Measurements from ENCODE around the gene PGK2. TPM values are rescaled to one million over a fixed set of nuclear protein-coding genes. Genes with fewer than 3 reads are reported as not detected.
"Not testable (repeated sequence)": the region's sequence is repeated elsewhere in the genome, so short reads cannot be mapped to it uniquely, and the experiment has no call there.

The PGK2 gene
- not detected for total RNA-seq

DNA sequence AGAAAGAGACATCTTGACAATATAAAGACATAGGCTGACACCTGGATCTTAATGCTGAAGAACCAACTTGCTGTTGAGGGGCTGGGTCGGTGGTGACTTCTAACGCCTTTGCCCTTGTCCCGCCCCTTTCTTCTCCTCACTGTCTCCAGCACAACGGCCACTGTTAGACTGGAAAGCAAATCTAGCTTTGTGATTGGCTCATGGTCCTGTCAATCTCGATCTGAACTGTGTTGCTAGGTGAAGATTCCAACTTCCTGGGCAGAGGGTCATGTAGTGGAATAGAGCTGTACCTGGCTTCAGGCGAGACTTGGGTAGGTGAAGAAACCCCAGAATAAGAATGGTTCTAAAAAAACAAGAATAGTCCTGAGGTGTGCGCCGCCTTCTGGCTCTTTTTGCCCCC lies at the start of gene PGK2:
TSS of gene PGK2 (minus strand) at position 110 of the 400 bp plus-strand sequence. CDS start at position 12, 98 bp downstream.
- Mint-ChIP-seq H3K9me3 (peaks cover 3% of the 10 kb centered on the region), H3K36me3 (no peaks in the 10 kb centered on the region), H3K27me3 (no peaks in the 10 kb centered on the region), H3K4me1 (no peaks in the 10 kb centered on the region), H3K4me3 (no peak within 1 kb of the TSS), H3K27ac (no peak within 1 kb of the TSS)
- POLR2A ChIA-PET = no interaction called here
- no peak for ATAC-seq (ENCODE audit: low read depth)
- DNase-seq = no peak

DNA sequence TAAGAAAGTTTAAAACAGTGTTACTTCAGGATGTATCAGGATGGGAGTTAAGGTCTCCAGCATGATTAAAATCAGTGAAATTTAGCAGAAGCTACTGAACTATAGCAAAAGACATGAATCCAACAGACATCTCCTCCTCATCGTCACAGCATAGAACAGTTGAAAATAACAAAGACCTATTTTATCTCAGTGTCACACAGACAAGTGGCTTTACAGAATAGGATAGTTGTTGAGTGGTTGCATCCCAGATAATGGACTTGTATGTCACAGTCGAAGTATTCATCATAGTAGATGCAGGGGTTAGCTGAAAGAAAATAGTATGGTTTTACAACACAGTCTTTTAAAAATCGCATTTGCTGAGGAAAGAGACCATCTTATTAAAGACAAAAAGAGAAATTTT lies 48.1 kb upstream of the PGK2 start:
- POLR2A ChIA-PET = no interaction called here
- DNase-seq (no peak), ATAC-seq (ENCODE audit: low read depth) (no peak)
- Mint-ChIP-seq H3K27me3 (no peaks in the 10 kb centered on the region), H3K36me3 (no peaks in the 10 kb centered on the region), H3K4me3 (no peak overlapping the region), H3K4me1 (no peaks in the 10 kb centered on the region), H3K27ac (no peak overlapping the region), H3K9me3 (no peaks in the 10 kb centered on the region)

DNA sequence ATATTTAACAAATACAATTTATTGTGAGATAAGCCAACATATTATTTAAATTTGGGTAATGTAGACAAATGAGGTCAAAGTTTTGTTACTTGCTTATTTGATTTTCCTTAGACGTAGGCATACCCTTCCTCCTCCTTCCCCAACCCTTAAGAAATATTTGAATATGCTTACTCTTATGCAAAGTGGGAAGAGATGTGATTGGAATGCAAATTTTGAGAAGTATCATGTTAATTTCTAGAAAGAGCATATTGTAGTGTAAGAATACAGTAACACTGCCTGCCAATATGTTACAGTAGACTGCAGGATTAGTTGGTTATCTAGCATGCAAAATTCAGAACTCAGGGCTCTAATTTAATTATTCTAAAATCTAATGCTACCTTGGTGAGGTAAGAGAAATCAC lies 46.3 kb upstream of the PGK2 start:
- Mint-ChIP-seq H3K27me3 (no peaks in the 10 kb centered on the region), H3K36me3 (no peaks in the 10 kb centered on the region), H3K9me3 (no peaks in the 10 kb centered on the region), H3K4me1 (no peaks in the 10 kb centered on the region), H3K4me3 (no peak overlapping the region), H3K27ac (no peak overlapping the region)
- ATAC-seq (ENCODE audit: low read depth) = no peak
- DNase-seq = no peak
- POLR2A ChIA-PET = no interaction called here

DNA sequence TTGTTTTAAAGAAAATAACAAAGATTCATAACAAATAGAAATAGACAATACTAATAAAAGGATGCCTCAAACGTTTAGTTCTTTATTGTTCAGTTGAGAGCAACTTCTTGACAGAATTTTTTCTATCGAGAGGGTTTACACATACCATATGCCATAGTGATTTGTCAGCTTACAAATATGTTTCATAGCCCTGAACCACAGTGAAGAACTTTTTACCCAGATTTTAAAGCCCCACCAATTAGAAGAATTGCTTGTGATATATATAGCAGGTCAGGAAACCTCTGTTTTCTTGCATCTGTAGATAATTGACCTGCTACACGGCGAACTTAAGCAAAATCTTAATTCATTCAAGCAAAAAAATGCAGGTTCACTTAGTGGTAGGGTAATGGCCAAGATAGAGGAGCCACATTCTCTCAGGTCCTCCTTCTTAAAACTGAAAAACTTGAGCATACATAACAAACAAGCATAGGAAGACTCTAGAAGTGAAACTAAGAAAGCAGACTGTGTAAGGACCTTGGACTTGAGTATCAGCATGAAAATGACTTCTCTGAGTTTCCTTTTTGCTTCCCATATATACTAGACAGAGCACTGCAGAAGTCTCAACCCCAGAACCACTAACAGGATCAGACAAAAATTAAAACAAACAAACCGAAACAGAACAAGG lies 39.8 kb upstream of the PGK2 start:
- Mint-ChIP-seq H3K4me3 (no peak overlapping the region), H3K27ac (no peak overlapping the region)

DNA sequence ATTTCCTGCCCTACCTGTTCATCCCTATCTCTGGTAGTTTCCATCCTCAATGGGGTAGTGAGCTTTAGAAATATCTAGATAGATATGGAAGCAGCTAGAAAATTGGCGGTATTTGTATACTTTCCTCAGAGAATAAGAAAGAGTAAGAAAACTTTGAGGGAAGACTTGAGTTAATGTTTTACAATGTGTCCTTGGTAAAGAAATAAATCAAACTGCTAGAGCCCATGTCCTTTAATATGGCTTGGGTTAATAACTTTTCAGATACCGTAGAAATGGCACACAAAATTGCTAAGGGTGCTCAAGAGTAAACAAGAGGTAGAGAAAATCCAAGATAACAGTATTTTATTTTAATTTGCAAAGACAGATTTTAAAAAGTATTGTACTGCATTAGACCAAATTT lies 28.1 kb upstream of the PGK2 start:
- Mint-ChIP-seq H3K4me3 (no peak overlapping the region), H3K27me3 (no peaks in the 10 kb centered on the region), H3K4me1 (no peaks in the 10 kb centered on the region), H3K27ac (no peak overlapping the region), H3K9me3 (no peaks in the 10 kb centered on the region), H3K36me3 (no peaks in the 10 kb centered on the region)
- ATAC-seq (ENCODE audit: low read depth) (no peak), DNase-seq (no peak)
- POLR2A ChIA-PET = no interaction called here

More for the DNA sequence above, 39.8 kb upstream of the PGK2 start:
- no peak for ATAC-seq (ENCODE audit: low read depth)
- DNase-seq = no peak
- POLR2A ChIA-PET = no interaction called here
- no peaks in the 10 kb centered on the region for H3K9me3 Mint-ChIP-seq
- no peaks in the 10 kb centered on the region for H3K27me3 Mint-ChIP-seq
- no peaks in the 10 kb centered on the region for H3K4me1 Mint-ChIP-seq
- H3K36me3 Mint-ChIP-seq = no peaks in the 10 kb centered on the region

DNA sequence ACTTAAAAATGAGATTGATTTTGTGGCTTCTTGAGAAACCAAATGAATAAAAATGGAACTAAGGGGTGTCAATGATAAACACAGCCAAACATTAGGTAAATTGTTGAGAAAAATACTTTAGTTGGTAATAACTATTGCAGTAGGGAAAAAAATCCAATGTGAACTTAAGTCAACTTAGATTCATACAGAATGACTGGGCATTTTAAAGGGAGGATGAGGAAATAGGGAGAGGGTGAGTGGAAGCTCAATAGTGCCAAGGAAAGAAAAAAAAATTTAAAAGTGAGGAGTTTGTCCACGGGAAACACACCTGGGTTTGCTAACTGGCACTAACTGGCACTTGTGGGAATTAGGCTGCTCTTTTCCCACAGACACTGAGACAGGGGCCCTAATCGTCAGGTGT lies 26.2 kb upstream of the PGK2 start:
- no peaks in the 10 kb centered on the region for H3K4me1 Mint-ChIP-seq
- no peaks in the 10 kb centered on the region for H3K9me3 Mint-ChIP-seq
- ATAC-seq (ENCODE audit: low read depth) = no peak
- H3K36me3 Mint-ChIP-seq = no peaks in the 10 kb centered on the region
- H3K27me3 Mint-ChIP-seq = no peaks in the 10 kb centered on the region
- DNase-seq = no peak
- no peak overlapping the region for H3K4me3 Mint-ChIP-seq
- H3K27ac Mint-ChIP-seq = no peak overlapping the region
- POLR2A ChIA-PET = no interaction called here

DNA sequence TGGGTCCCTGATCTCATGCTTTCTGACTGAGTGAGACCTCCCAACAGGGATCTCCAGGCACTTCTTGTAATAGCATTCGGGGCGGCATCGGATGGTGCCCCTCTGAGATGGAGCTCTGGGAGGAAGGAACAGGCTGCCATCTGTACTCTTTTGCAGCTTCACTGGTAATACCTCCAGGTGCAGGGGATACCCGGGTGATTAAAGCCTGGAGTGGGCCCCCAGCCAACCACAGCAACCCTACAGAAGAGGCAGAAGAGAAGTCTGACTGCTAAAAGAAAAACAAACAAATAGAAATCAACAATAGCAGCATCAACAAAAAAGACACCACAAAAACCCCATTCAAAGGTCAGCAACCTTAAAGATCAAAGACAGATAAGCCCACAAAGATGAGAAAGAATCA lies 19.1 kb upstream of the PGK2 start:
- Mint-ChIP-seq H3K36me3 (no peaks in the 10 kb centered on the region), H3K27ac (no peak overlapping the region), H3K9me3 (peaks cover 2% of the 10 kb centered on the region), H3K4me3 (no peak overlapping the region), H3K4me1 (no peaks in the 10 kb centered on the region), H3K27me3 (no peaks in the 10 kb centered on the region)
- POLR2A ChIA-PET = no interaction called here
- ATAC-seq (ENCODE audit: low read depth) = no peak
- DNase-seq = no peak

DNA sequence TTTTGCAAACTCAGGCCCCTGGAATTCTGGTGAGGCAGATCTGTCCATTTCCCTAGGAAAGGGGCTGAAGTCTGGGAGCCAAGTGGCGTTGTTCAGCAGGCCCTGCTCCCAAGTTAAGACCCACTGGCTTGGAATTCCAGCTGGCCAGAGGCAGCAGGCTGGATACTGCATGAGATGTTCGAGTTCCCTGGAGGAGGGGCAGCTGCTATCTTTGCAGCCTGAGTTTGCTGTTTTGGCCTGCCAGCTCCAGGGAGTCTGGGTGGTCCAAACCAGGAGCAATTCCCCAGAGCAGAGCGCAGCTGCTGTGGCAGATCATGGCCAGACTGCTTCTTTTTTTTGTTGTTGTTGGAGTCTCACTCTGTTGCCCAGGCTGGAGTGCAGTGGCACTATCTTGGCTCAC lies 18.2 kb upstream of the PGK2 start:
- Mint-ChIP-seq H3K27me3 (no peaks in the 10 kb centered on the region), H3K4me3 (no peak overlapping the region), H3K36me3 (no peaks in the 10 kb centered on the region), H3K9me3 (peaks cover 2% of the 10 kb centered on the region), H3K27ac (no peak overlapping the region), H3K4me1 (no peaks in the 10 kb centered on the region)
- no peak for DNase-seq
- POLR2A ChIA-PET = no interaction called here
- ATAC-seq (ENCODE audit: low read depth) = no peak

DNA sequence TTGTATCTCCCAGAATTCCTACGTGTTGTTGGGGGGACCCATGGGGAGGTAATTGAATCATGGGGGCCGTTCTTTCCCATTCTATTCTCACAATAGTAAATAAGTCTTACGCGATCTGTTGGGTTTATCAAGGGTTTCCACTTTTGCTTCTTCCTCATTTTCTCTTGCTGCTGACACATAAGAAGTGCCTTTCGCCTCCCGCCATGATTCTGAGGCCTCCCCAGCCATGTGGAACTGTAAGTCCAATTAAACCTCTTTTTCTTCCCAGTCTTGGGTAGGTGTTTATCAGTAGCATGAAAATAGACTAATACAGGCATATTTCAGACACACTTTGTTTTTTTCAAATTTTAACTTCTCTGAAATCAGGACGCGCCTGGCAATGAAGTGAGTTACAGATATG lies 14.4 kb upstream of the PGK2 start:
- H3K9me3 Mint-ChIP-seq = peaks cover 2% of the 10 kb centered on the region
- H3K27ac Mint-ChIP-seq = no peak overlapping the region
- H3K36me3 Mint-ChIP-seq = no peaks in the 10 kb centered on the region
- H3K27me3 Mint-ChIP-seq = no peaks in the 10 kb centered on the region
- ATAC-seq (ENCODE audit: low read depth) (no peak), DNase-seq (no peak)
- no peak overlapping the region for H3K4me3 Mint-ChIP-seq
- H3K4me1 Mint-ChIP-seq = no peaks in the 10 kb centered on the region
- POLR2A ChIA-PET = no interaction called here

DNA sequence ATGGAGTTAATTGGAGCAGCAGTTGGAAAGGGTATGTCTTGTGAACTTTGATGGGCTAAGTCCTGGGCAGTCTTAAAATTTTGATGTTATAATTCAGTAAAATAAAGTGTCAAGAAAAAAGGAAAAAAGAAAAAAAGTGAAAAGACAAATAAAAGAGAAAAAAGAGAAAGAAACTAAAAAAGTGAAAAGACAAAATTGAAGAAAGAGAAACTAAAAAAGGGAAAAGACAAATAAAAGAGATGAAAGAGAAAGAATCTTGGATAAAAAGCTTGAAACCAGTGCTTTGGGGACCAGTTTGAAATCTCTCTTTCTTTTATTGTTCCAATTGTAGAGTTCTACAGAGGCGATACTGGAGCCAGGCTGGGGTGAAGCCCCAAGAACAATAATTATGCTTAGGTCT lies 12.0 kb upstream of the PGK2 start:
- Mint-ChIP-seq H3K4me1 (no peaks in the 10 kb centered on the region), H3K36me3 (no peaks in the 10 kb centered on the region), H3K27me3 (no peaks in the 10 kb centered on the region), H3K4me3 (no peak overlapping the region), H3K27ac (no peak overlapping the region), H3K9me3 (peaks cover 3% of the 10 kb centered on the region)
- POLR2A ChIA-PET = no interaction called here
- ATAC-seq (ENCODE audit: low read depth) (no peak), DNase-seq (no peak)

DNA sequence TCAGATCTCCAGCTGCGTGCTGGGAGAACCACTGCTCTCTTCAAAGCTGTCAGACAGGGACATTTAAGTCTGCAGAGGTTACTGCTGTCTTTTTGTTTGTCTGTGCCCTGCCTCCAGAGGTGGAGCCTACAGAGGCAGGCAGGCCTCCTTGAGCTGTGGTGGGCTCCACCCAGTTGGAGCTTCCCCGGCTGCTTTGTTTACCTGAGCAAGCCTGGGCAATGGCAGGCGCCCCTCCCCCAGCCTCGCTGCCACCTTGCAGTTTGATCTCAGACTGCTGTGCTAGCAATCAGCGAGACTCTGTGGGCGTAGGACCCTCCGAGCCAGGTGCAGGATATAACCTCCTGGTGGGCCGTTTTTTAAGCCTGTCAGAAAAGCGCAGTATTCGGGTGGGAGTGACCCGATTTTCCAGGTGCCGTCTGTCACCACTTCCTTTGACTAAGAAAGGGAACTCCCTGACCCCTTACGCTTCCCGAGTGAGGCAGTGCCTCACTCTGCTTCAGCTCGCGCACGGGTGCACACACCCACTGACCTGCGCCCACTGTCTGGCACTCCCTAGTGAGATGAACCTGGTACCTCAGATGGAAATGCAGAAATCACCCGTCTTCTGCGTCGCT lies 9.9 kb upstream of the PGK2 start:
- not testable (repeated sequence) for H3K9me3 Mint-ChIP-seq, H3K36me3 Mint-ChIP-seq

DNA sequence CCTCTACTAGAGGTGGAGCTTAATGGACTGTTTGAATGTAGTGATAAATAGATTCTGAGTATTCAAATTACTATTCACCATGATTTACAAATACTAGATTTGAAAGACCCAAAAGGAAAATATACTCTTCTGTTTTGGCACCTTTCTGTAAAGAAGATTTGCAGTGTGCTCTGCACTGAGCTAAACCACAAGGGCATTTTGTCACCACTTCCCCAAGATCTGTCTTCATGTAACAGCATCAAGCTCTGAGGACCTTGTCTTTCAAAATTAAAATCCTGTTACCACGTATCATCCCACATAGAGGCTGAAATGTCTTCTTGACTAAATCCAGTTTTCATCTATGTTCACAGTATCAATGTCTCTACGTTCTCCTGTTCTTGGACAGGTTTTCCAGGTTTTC lies 3.3 kb upstream of the PGK2 start:
- no peak for ATAC-seq (ENCODE audit: low read depth)
- no peak for DNase-seq
- no peak overlapping the region for H3K27ac Mint-ChIP-seq
- no peak overlapping the region for H3K4me3 Mint-ChIP-seq
- POLR2A ChIA-PET = no interaction called here
- H3K36me3 Mint-ChIP-seq = no peaks in the 10 kb centered on the region
- no peaks in the 10 kb centered on the region for H3K4me1 Mint-ChIP-seq
- no peaks in the 10 kb centered on the region for H3K27me3 Mint-ChIP-seq
- H3K9me3 Mint-ChIP-seq = peaks cover 5% of the 10 kb centered on the region

More for the DNA sequence above, 9.9 kb upstream of the PGK2 start:
- DNase-seq; H3K4me3 Mint-ChIP-seq; H3K27me3 Mint-ChIP-seq; H3K4me1 Mint-ChIP-seq; POLR2A ChIA-PET; ATAC-seq (ENCODE audit: low read depth); H3K27ac Mint-ChIP-seq: not testable (repeated sequence)

DNA sequence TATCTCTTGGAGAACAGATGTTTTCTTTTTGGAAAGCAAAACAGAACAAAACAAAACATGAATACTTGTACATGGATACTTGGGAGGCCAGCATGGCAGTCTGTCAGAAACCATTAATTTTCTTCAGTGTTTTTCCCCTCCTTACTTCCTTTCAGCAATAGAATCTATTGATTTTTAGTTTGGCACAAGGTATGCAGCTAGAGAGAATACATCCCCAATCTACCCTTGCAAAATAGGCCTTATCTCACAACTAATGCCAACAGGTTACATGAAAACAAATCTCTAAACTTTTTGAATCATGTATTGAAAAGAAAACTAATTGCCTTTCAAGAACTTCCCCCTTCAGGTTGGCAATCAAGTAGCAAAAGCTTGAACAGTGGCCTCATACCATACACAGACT lies 2.8 kb downstream of the PGK2 start:
- no peak for DNase-seq
- no peaks in the 10 kb centered on the region for H3K27me3 Mint-ChIP-seq
- no peaks in the 10 kb centered on the region for H3K36me3 Mint-ChIP-seq
- H3K4me1 Mint-ChIP-seq = no peaks in the 10 kb centered on the region
- H3K4me3 Mint-ChIP-seq = no peak overlapping the region
- H3K27ac Mint-ChIP-seq = no peak overlapping the region
- ATAC-seq (ENCODE audit: low read depth) = no peak
- POLR2A ChIA-PET = no interaction called here
- H3K9me3 Mint-ChIP-seq = peaks cover 3% of the 10 kb centered on the region

DNA sequence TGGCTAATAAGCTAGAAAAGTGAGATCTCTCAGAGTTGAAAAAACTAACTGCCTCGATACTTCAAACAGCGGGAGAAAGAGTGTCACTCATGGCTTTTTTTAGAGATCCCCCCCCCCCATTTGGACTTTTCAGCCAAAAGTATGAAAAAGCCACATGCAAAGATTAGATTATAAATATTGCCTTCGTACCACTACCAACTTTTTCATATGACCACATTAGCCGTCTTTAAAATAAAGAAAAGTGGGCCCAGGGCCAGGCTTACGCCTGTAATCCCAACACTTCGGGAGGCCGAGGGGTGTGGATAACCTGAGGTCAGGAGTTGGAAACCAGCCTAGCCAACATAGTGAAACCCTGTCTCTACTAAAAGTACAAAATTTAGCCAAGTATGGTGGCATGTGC lies 4.4 kb downstream of the PGK2 start:
- peaks cover 3% of the 10 kb centered on the region for H3K9me3 Mint-ChIP-seq
- no peak for ATAC-seq (ENCODE audit: low read depth)
- H3K27me3 Mint-ChIP-seq = no peaks in the 10 kb centered on the region
- no peak for DNase-seq
- POLR2A ChIA-PET = no interaction called here
- H3K4me1 Mint-ChIP-seq = no peaks in the 10 kb centered on the region
- H3K4me3 Mint-ChIP-seq = no peak overlapping the region
- H3K27ac Mint-ChIP-seq = no peak overlapping the region
- H3K36me3 Mint-ChIP-seq = no peaks in the 10 kb centered on the region

DNA sequence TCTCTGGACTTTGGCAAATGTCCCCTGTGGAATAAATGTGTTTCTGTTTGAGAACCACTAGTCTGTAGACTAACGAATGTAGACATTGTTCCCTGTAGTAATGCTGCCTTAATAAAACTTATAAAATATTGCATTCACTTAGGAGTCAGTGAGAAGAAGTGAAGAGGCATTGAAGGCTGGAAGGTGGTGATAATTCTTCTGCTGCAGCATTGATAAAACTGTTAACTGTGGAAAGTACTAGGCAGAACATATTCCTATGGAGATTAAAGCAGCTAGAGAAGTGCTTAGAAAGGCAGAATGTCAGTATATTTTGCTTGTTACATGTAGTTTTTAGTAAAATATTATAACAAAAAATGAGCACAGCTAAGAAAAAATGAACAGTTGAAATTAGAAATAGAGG lies 4.8 kb downstream of the PGK2 start:
- DNase-seq = no peak
- POLR2A ChIA-PET = no interaction called here

More for the DNA sequence above, 4.8 kb downstream of the PGK2 start:
- Mint-ChIP-seq H3K9me3 (peaks cover 1% of the 10 kb centered on the region), H3K4me1 (no peaks in the 10 kb centered on the region), H3K36me3 (no peaks in the 10 kb centered on the region), H3K27ac (no peak overlapping the region), H3K4me3 (no peak overlapping the region), H3K27me3 (no peaks in the 10 kb centered on the region)
- ATAC-seq (ENCODE audit: low read depth) = no peak
